Glutamatergic neuron (in vitro differentiated cells): ENCODE results near the gene GJA4. TPM values are rescaled to one million over a fixed set of nuclear protein-coding genes. Genes with fewer than 3 reads are reported as not detected.

ENCODE experiments used
- DNase-seq: peaks from one replicate; pipeline ENCODE4 v3.0.0; 2022
- H3K27ac Mint-ChIP-seq: one replicate; pipeline ENCODE4 v1.8.0; 2020; ENCODE audit warnings: mild to moderate bottlenecking, mixed read lengths, inconsistent platforms; ENCODE audit not compliant: unreplicated experiment
- H3K27me3 Mint-ChIP-seq: one replicate; pipeline ENCODE4 v1.8.0; 2020; ENCODE audit warnings: mild to moderate bottlenecking, moderate library complexity, mixed read lengths, inconsistent platforms; ENCODE audit not compliant: unreplicated experiment
- H3K36me3 Mint-ChIP-seq: one replicate; pipeline ENCODE4 v1.8.0; 2020; ENCODE audit warnings: mild to moderate bottlenecking, mixed read lengths, inconsistent platforms; ENCODE audit not compliant: unreplicated experiment
- H3K4me1 Mint-ChIP-seq: one replicate; pipeline ENCODE4 v1.8.0; 2020; ENCODE audit warnings: mild to moderate bottlenecking, low read depth, mixed read lengths, inconsistent platforms; ENCODE audit not compliant: unreplicated experiment
- H3K4me3 Mint-ChIP-seq: one replicate; pipeline ENCODE4 v1.8.0; 2020; ENCODE audit warnings: mild to moderate bottlenecking, mixed read lengths, inconsistent platforms; ENCODE audit not compliant: unreplicated experiment
- H3K9me3 Mint-ChIP-seq: one replicate; pipeline ENCODE4 v1.8.0; 2020; ENCODE audit warnings: mild to moderate bottlenecking, moderate library complexity, mixed read lengths, inconsistent platforms; ENCODE audit not compliant: unreplicated experiment
- CTCF ChIP-seq: fragments of 200-600 bp; sonication (generic); IDR thresholded peaks from one replicate; pipeline ENCODE4 v1.5.0; 2021; ENCODE audit not compliant: partially characterized antibody, unreplicated experiment
- total RNA-seq: library from RNA; stranded (reverse); fragmentation: NEBNext Ultra II Directional; extraction: Animal tissue kit (Norgen Biotek cat#: 25700); gene quantifications from one replicate; pipeline ENCODE4 v1.2.1, GENCODE V29; 2021; ENCODE audit not compliant: unreplicated experiment

Gene GJA4
- total RNA-seq, 1 donor from 2014 or later, result not detected

GRCh38 chr1:34843392-34844251 is 50.8 kb downstream of the GJA4 start:
- no peak for TF ChIP-seq CTCF
- no peak for DNase-seq
- H3K9me3 Mint-ChIP-seq, result peaks cover under 1% of the 10 kb centered on the region
- peaks cover 13% of the 10 kb centered on the region for H3K4me1 Mint-ChIP-seq
- no peak overlapping the region for H3K27ac Mint-ChIP-seq
- peaks cover 7% of the 10 kb centered on the region for H3K36me3 Mint-ChIP-seq
- H3K27me3 Mint-ChIP-seq, result peaks cover 2% of the 10 kb centered on the region
- H3K4me3 Mint-ChIP-seq, result no peak overlapping the region

GRCh38 chr1:34844252-34844634 is 51.4 kb downstream of the GJA4 start:
- H3K9me3 Mint-ChIP-seq, result peaks cover 2% of the 10 kb centered on the region
- peaks cover 2% of the 10 kb centered on the region for H3K27me3 Mint-ChIP-seq
- DNase-seq, result no peak
- TF ChIP-seq CTCF, result no peak
- peaks cover 11% of the 10 kb centered on the region for H3K36me3 Mint-ChIP-seq
- no peak overlapping the region for H3K4me3 Mint-ChIP-seq
- H3K4me1 Mint-ChIP-seq, result peaks cover 14% of the 10 kb centered on the region
- H3K27ac Mint-ChIP-seq, result no peak overlapping the region

Other genes with a start within 250 kb of the GJA4 start
- not detected for gene GJB5, start 38.0 kb upstream of the GJA4 start, total RNA-seq
- gene GJB4, start 33.3 kb upstream of the GJA4 start, total RNA-seq, result not detected
- gene GJB3, start 11.8 kb upstream of the GJA4 start, total RNA-seq, result not detected
- gene SMIM12, start 66.8 kb downstream of the GJA4 start, total RNA-seq, result 59.9 TPM
- 44.8 TPM for gene DLGAP3, start 136.7 kb downstream of the GJA4 start, total RNA-seq
- gene TMEM35B, start 192.3 kb downstream of the GJA4 start, total RNA-seq, result not detected
- gene ZMYM6, start 238.9 kb downstream of the GJA4 start, total RNA-seq, result 25.1 TPM